ENCODE data around the gene MLX.

MLX gene

GRCh38 chr17:42566883-42567573 is at the start of gene MLX:
TSS of gene MLX (plus strand) at chr17:42567100. CDS start at chr17:42567125, 25 bp downstream.
- DNase-seq = peak; percentile 85

- DNase-seq = peak; percentile 67
Observed at GRCh38 chr17:42517516-42517915, 49.4 kb upstream of the MLX start.

- DNase-seq = no peak
Observed at GRCh38 chr17:42518046-42518754, 48.7 kb upstream of the MLX start.

GRCh38 chr17:42518755-42519545 is 48.0 kb upstream of the MLX start:
- no peak for DNase-seq

GRCh38 chr17:42519546-42520491 is 47.1 kb upstream of the MLX start:
- DNase-seq = no peak

GRCh38 chr17:42520540-42520951 is 46.4 kb upstream of the MLX start:
- no peak for DNase-seq

- DNase-seq = no peak
Observed at GRCh38 chr17:42521036-42521435, 45.9 kb upstream of the MLX start.

- DNase-seq = no peak
Observed at GRCh38 chr17:42521666-42522262, 45.1 kb upstream of the MLX start.

- no peak for DNase-seq
Observed at GRCh38 chr17:42522263-42522790, 44.6 kb upstream of the MLX start.

GRCh38 chr17:42522798-42523278 is 44.1 kb upstream of the MLX start:
- DNase-seq = no peak

GRCh38 chr17:42525221-42525620 is 41.7 kb upstream of the MLX start:
- no peak for DNase-seq

- DNase-seq = no peak
Observed at GRCh38 chr17:42526031-42526444, 40.9 kb upstream of the MLX start.

GRCh38 chr17:42527932-42528331 is 39.0 kb upstream of the MLX start:
- no peak for DNase-seq

- no peak for DNase-seq
Observed at GRCh38 chr17:42529061-42529460, 37.8 kb upstream of the MLX start.

- no peak for DNase-seq
Observed at GRCh38 chr17:42530952-42531454, 35.9 kb upstream of the MLX start.

- peak; percentile 36 for DNase-seq
Observed at GRCh38 chr17:42531455-42532354, 35.2 kb upstream of the MLX start.

- DNase-seq = no peak
Observed at GRCh38 chr17:42535155-42536047, 31.5 kb upstream of the MLX start.

- DNase-seq = peak; percentile 75
Observed at GRCh38 chr17:42536048-42536371, 30.9 kb upstream of the MLX start, which contains the start of gene NAGLU. TSS of gene NAGLU (plus strand) at chr17:42536241. CDS start at chr17:42536273, 32 bp downstream.

Data from stimulated activated naive CD4-positive, alpha-beta T cell treated with Interleukin-2 at 50 U/mL for 16 hours (primary cell).